Measurements from ENCODE around the gene RHOF.
A peak's percentile ranks its signal among the peaks of the same experiment; 100 is the strongest.
"Not testable (repeated sequence)": the region's sequence is repeated elsewhere in the genome, so short reads cannot be mapped to it uniquely, and the experiment has no call there.

Gene RHOF

GRCh38 chr12:121773011-121773777, 20.3 kb downstream of the RHOF start:
- peak; percentile 91 for DNase-seq (ENCODE audit: low spot score)

GRCh38 chr12:121770813-121771625, 22.5 kb downstream of the RHOF start:
- DNase-seq (ENCODE audit: low spot score) = no peak

GRCh38 chr12:121770388-121770787, 23.1 kb downstream of the RHOF start:
- DNase-seq (ENCODE audit: low spot score) = no peak

GRCh38 chr12:121769831-121770301, 23.6 kb downstream of the RHOF start:
- no peak for DNase-seq (ENCODE audit: low spot score)

GRCh38 chr12:121769297-121769830, 24.1 kb downstream of the RHOF start:
- no peak for DNase-seq (ENCODE audit: low spot score)

GRCh38 chr12:121767525-121768016, 25.9 kb downstream of the RHOF start:
- no peak for DNase-seq (ENCODE audit: low spot score)

- no peak for DNase-seq (ENCODE audit: low spot score)
Measured at GRCh38 chr12:121766290-121767039, 27.0 kb downstream of the RHOF start.

- no peak for DNase-seq (ENCODE audit: low spot score)
Measured at GRCh38 chr12:121765573-121765972, 27.9 kb downstream of the RHOF start.

GRCh38 chr12:121764808-121765207, 28.7 kb downstream of the RHOF start:
- DNase-seq (ENCODE audit: low spot score) = no peak

GRCh38 chr12:121762269-121762668, 31.2 kb downstream of the RHOF start:
- no peak for DNase-seq (ENCODE audit: low spot score)

- not testable (repeated sequence) for DNase-seq (ENCODE audit: low spot score)
Measured at GRCh38 chr12:121758536-121758935, 35.0 kb downstream of the RHOF start.

- no peak for DNase-seq (ENCODE audit: low spot score)
Measured at GRCh38 chr12:121755591-121755990, 37.9 kb downstream of the RHOF start.

GRCh38 chr12:121754836-121755235, 38.7 kb downstream of the RHOF start:
- DNase-seq (ENCODE audit: low spot score) = no peak

- no peak for DNase-seq (ENCODE audit: low spot score)
Measured at GRCh38 chr12:121753844-121754264, 39.6 kb downstream of the RHOF start.

- DNase-seq (ENCODE audit: low spot score) = no peak
Measured at GRCh38 chr12:121751749-121752351, 41.6 kb downstream of the RHOF start.

- DNase-seq (ENCODE audit: low spot score) = no peak
Measured at GRCh38 chr12:121751034-121751433, 42.5 kb downstream of the RHOF start.

- no peak for DNase-seq (ENCODE audit: low spot score)
Measured at GRCh38 chr12:121750507-121750955, 43.0 kb downstream of the RHOF start.

GRCh38 chr12:121749267-121749666, 44.2 kb downstream of the RHOF start:
- no peak for DNase-seq (ENCODE audit: low spot score)

- DNase-seq (ENCODE audit: low spot score) = no peak
Measured at GRCh38 chr12:121748571-121749265, 44.8 kb downstream of the RHOF start.

GRCh38 chr12:121748218-121748570, 45.3 kb downstream of the RHOF start:
- DNase-seq (ENCODE audit: low spot score) = no peak

GRCh38 chr12:121745545-121745944, 47.9 kb downstream of the RHOF start:
- not testable (repeated sequence) for DNase-seq (ENCODE audit: low spot score)

All from NAMALWA (cell line).